Inflammatory macrophage (primary cell): ENCODE results near the gene WDR26.
"Not testable (repeated sequence)": the region's sequence is repeated elsewhere in the genome, so short reads cannot be mapped to it uniquely, and the experiment has no call there.

Experiments used
- DNase-seq, 2 donors: peaks; one replicate each; pipeline ENCODE4 v3.0.0-alpha.2; 2020 to 2022

The WDR26 gene

DNA sequence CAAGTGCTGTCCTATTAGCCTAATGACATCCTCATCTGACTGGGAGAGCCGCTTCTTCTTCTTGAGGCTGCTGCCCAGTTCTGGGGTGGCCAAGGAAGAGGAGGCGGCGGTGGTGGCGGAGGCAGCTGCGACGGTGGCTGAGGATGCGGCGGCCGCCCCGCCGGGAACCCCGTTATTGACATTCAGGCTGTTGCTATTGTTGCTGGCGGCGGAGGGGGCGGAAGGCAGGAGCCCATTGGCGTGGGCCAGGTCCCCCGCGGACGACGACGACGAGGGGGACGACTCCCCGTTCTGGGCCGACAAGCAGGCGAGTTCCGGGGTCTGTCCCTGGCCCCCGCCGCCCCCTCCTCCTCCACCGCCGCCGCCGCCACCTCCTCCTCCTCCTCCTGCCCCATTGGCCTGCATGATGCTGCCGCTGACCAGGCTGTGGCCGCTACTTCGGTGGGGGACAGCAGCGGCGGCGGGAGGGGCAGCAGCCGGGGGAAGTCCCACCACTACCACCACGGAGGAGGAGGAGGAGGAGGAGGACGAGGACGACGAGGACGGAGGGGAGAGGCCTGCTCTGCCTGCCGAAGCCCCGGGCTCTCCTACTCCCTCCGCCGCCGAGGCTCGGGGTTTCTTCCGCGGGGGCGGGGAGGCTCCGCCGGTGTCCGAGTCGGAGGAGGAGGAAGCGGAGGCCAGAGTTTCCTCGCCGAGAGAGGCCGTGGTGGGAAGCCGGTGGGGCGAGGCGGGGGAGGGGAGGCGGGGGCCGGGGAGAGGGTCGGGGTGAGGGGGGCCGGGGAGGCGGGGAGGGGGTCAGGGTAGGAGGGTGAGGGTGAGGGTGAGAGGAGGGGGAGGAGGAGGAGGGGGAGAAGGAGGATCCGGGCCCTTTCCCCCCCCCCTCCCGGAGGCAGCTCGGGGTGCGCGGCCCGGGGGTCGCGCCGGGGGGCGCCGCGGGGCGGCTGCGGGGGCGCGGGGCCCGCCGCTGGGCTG, 610 bp downstream of the WDR26 start:
- peak; percentile 17 to 61 for DNase-seq

GRCh38 chr1:224433041-224433691, 1.4 kb downstream of the WDR26 start:
- DNase-seq: peak in 1 of 2 donors; percentile 10

GRCh38 chr1:224432672-224433040, 1.9 kb downstream of the WDR26 start:
- DNase-seq: peak in 1 of 2 donors; percentile 20

- peak; percentile 15 to 34 for DNase-seq
Measured at GRCh38 chr1:224432146-224432545, 2.5 kb downstream of the WDR26 start.

GRCh38 chr1:224431726-224432125, 2.9 kb downstream of the WDR26 start:
- DNase-seq: no peak

- peak; percentile 79 to 84 for DNase-seq
Measured at GRCh38 chr1:224430511-224431113, 4.0 kb downstream of the WDR26 start.

DNA sequence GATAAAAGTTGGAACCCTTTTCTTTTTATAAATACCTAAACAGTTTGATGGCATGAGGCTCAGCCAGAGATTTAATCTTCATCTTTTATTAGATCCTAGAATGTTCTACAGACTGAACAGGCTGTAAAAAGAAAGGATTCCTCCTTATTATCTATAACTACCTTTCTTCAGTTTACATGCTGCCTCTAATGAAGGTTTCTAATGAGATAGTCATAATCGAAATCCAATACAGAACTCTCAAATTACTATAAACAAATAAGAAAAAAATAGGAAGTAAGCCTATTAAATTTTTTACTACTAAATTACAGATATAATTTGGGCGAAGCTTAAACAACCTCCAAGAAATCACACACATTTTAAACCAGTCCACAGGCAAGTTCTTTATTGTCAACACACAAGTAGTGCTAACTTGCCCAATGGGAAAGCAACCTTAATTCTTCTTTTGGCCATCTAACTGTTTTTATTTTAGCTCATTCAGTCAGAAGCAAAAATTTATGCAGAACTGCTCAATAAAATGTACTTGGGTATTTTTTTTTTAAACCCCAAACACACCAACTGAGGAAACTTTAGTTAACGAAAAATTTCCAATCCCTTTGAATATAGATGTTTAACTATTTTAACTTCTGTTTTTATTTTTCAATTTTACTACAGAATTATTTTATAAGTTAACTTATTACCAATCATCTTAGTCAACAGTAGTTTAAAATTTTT, 4.8 kb downstream of the WDR26 start:
- DNase-seq: no peak

- not testable (repeated sequence) for DNase-seq
Measured at GRCh38 chr1:224428713-224429112, 5.9 kb downstream of the WDR26 start.

DNA sequence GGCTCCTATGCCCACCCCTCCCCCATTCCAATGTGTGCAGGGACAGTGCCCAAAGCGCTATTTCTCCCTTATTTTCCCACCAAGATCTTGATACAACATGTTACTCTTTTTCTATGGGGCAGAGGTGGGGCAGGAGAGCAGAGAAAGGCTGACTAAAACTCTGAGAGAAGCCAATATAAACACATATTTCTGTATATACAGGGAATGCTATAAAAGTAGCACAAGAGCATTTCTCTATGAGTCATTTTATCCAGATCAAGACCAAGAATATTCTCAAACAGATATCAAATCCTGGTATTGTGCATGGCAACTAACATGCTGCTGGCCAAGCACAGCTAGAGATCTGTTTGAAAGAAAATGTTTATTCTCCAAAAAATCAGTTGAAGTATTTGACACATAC, 7.3 kb downstream of the WDR26 start:
- no peak for DNase-seq

DNA sequence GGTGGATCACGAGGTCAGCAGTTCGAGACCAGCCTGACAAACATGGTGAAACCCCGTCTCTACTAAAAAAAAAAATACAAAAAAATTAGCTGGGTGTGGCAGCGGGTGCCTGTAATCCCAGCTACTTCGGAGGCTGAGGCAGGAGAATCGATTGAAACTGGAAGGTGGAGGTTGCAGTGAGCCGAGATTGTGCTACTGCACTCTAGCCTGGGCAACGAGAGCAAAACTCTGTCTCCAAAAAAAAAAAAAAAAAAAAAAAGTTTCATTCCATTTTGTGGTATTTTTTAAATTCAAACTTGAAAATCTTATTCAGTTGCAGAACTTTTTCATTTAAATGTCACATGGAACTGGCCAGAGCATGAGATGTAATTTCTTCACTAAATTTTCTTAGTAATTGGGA, 7.7 kb downstream of the WDR26 start:
- not testable (repeated sequence) for DNase-seq

DNA sequence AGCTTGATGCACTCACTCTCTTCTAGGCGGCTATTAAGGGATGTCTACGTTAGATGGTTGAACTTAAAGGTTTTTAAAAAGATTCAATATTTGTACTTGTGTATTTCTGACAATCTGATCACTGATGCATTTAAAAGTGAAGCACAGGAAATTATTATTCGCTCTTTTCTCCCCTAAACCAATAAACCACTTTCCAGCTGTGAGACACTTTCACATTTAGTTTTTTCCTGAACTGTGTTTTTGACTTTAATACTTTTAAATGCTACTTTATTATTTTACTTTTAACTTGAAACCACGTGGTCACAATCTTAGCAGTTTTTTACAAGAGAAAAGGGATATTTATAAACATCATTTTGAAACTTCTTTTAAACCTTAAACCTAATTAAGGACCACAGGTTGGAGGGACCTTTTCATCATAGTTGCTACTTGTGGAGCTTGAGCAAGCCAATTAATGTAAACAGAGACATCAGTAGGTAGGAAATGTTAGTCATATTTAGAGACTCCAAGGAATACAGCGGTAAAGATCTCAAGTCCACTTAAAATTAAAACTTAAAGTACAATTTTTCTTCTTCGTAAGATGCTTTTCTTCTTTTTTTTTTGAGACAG, 9.2 kb downstream of the WDR26 start:
- DNase-seq: no peak

DNA sequence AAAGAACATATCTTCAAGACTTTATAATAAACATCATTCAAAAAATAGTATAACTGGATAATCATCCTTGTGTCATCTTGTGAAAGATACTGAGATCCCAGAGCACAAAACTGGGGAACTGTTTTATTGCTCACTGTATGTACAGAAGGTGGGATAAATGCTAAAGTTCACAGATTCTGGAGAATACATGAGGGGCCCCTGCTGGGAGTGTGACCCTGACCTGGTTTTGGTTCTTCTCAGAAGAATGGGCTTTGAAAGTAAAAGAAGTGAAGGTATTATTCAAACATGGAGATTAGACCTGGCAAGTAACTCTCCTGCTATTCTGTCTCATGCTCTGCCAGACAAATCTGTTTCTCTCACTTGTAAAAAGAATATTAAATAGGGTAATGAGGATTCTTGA, 14.5 kb downstream of the WDR26 start:
- no peak for DNase-seq

DNA sequence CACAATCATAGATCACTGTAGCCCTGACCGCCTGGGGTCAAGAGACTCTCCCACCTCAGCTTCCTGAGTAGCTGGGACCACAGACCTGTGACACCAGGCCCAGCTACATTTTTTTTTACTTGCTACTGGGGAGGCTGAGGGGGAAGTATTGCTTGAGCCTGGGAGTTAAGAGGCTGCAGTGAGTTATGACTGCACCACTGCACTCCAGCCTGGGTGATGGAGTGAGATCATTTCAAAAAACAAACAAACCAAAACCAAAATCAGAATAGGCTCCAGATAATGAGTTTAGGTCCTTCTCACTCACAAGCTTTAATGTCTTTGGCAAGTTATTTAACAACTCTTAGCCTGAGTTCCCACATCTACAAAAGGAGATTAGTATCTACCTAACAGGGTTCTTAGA, 22.8 kb downstream of the WDR26 start:
- no peak for DNase-seq

GRCh38 chr1:224408294-224408590, 26.4 kb downstream of the WDR26 start:
- DNase-seq: no peak

GRCh38 chr1:224407571-224408293, 26.9 kb downstream of the WDR26 start:
- DNase-seq: no peak

DNA sequence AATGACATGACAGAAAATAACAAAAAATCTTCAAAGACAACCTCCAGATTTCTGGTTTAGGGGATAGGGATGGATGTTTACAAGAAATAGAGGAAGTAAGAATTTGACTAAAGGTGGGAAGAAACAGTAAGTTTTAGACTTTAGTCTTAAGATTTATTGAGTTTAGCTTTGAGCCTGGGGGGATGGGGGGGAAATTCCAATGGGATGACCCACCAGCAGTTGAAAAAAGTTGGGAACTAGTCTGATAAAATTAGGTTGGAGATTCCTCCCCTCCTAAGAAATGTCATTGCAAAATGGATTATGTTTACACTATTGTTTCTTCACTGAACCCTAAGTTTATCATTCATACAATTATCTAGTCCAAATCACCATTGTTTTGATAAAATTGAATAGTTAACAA, 28.4 kb downstream of the WDR26 start:
- DNase-seq: no peak

- no peak for DNase-seq
Measured at GRCh38 chr1:224405604-224405970, 29.0 kb downstream of the WDR26 start.

GRCh38 chr1:224404916-224405603, 29.5 kb downstream of the WDR26 start:
- DNase-seq: no peak

- no peak for DNase-seq
Measured at GRCh38 chr1:224402472-224403036, 32.0 kb downstream of the WDR26 start.

DNA sequence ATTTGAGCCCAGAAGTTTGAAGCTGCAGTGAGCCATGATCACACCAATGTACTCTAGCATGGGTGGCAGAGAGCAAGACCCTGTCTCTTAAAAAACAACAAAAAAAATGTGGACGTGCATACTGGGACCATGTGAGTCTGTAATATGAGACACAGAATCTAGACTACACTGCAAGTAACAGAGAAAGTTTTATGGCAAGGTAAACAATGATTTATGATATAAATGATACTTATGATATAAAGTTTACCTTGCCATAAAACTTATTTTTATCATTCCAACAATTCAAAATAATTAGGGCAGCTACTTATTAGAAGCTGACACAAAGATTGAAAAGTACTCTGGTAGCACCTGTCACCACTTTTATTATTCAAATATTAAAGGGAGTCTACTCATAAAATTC, 34.7 kb downstream of the WDR26 start:
- DNase-seq: no peak

DNA sequence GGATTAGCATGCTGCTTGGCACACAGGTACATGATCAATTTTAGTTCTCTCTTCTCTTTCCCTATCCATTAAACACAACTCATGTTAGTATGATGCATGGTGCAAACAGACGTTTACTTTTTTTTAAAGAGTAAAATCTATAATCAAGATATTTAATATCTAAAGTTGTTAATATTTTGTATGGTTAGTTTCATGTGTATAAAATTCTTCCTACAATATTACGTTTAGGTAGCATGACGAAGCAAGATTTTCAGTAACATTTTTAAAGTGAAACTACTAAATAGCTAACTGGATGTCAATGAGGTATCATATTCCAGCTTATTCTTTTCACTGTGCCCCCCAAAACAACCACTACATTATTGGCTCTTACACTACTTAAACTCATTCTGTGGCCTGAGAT, 41.3 kb downstream of the WDR26 start:
- no peak for DNase-seq
